HepG2 (cell line): ENCODE results near the gene ZNF625. TPM values are rescaled to one million over a fixed set of nuclear protein-coding genes. Genes with fewer than 3 reads are reported as not detected.

ENCODE experiments used
- ATAC-seq: fragments of 200-7000 bp; cut with Tn5 transposase; 3 replicates; pipeline ENCODE4 v1.9.1; 2020; ENCODE audit warnings: mild to moderate bottlenecking, moderate library complexity
- BruUV-seq: library from RNA; stranded (reverse); fragments of 400-500 nt; replicated peaks from 2 replicates; lab custom pipeline; 2021; lab: Mats Ljungman, UMichigan
- CTCF ChIA-PET: fragments of 300-600 bp; formaldehyde crosslinking; extraction: SDS; loops from one replicate; lab custom pipeline; 2021; ENCODE audit warnings: low total read pairs, inconsistent platforms, low intra/inter-chr PET ratio; lab: Yijun Ruan, JAX
- POLR2A ChIA-PET: fragments of 350-600 bp; sonication (Branson Sonifier 250); formaldehyde crosslinking; loops from one replicate; lab custom pipeline; 2020; ENCODE audit warnings: antibody characterized with exemption, inconsistent platforms; lab: Yijun Ruan, JAX
- DNase-seq: peaks from one replicate; pipeline ENCODE4 v3.0.0-alpha.2; 2015; ENCODE audit warnings: low spot score
- FAIRE-seq: peaks from 3 replicates; lab custom pipeline; 2011; peaks lifted over from hg19 to GRCh38; lab: Jason Lieb, UNC
- H2AFZ ChIP-seq: one replicate; pipeline ENCODE4 v1.6.1; 2011; ENCODE audit warnings: low read length, inconsistent platforms
- H3K27ac ChIP-seq: fragments of 300-600 bp; 3 replicates; pipeline ENCODE4 v1.8.0; 2011; ENCODE audit warnings: mixed run types, mild to moderate bottlenecking, mixed read lengths, low read length, inconsistent platforms; ENCODE audit not compliant: insufficient read depth; ENCODE audit errors: extremely low read length
- H3K27me3 ChIP-seq, 2 experiments: fragments of 200-600 bp in 1 of 2; 2 replicates in 1 of 2; 3 replicates in 1 of 2; pipeline versions ENCODE4 v1.6.0 to v1.8.0; 2011; ENCODE audit warnings: low read length in 2 of 2, mild to moderate bottlenecking in 2 of 2, moderate library complexity in 2 of 2, inconsistent platforms in 1 of 2; ENCODE audit not compliant: insufficient read depth in 2 of 2, control insufficient read depth in 1 of 2
- H3K36me3 ChIP-seq, 2 experiments: fragments of 200-600 bp in 1 of 2; replicated peaks in 1 of 2; 2 replicates in 1 of 2; 3 replicates in 1 of 2; pipeline versions ENCODE4 v1.5.1 to v1.8.0; 2011; ENCODE audit warnings: low read length in 2 of 2, inconsistent platforms in 1 of 2; ENCODE audit not compliant: insufficient read depth in 2 of 2, control insufficient read depth in 1 of 2
- H3K4me1 ChIP-seq: 2 replicates; pipeline ENCODE4 v1.5.1; 2012; ENCODE audit warnings: low read length, inconsistent platforms; ENCODE audit not compliant: insufficient read depth
- H3K4me2 ChIP-seq: 2 replicates; pipeline ENCODE4 v1.6.0; 2011; ENCODE audit warnings: low read depth, low read length, inconsistent platforms
- H3K4me3 ChIP-seq, 3 experiments: fragments of 200-600 bp in 1 of 3; sonication (generic), shearing (Covaris generic) in 1 of 3; replicated peaks in 1 of 3; 2 replicates each; pipeline ENCODE4 v1.5.1; 2011 to 2016; ENCODE audit warnings: low read length in 3 of 3, inconsistent platforms in 2 of 3, low read depth in 2 of 3, mild to moderate bottlenecking in 2 of 3, control low read depth in 1 of 3, mixed read lengths in 1 of 3; ENCODE audit not compliant: insufficient read depth in 1 of 3
- H3K79me2 ChIP-seq: one replicate; pipeline ENCODE4 v1.6.1; 2011; ENCODE audit warnings: low read length, inconsistent platforms; ENCODE audit not compliant: insufficient read depth
- H3K9ac ChIP-seq: 2 replicates; pipeline ENCODE4 v1.6.0; 2011; ENCODE audit warnings: mild to moderate bottlenecking, low read depth, low read length, inconsistent platforms; ENCODE audit not compliant: insufficient read depth
- H3K9me3 ChIP-seq: 2 replicates; pipeline ENCODE4 v1.5.1; 2012; ENCODE audit warnings: mild to moderate bottlenecking, low read length
- H4K20me1 ChIP-seq: 2 replicates; pipeline ENCODE4 v1.6.0; 2011; ENCODE audit warnings: inconsistent platforms, mild to moderate bottlenecking, low read length, moderate library complexity; ENCODE audit not compliant: insufficient read depth
- AGO2 ChIP-seq: fragments of 200-400 bp; formaldehyde crosslinking; optimal IDR thresholded peaks from 2 replicates; pipeline ENCODE3; 2017; ENCODE audit warnings: mild to moderate bottlenecking, low read depth, low read length, moderate library complexity
- BATF2 ChIP-seq: sonication (generic); formaldehyde crosslinking; IDR thresholded peaks from 2 replicates; pipeline ENCODE4 v1.8.0; 2022; ENCODE audit warnings: mild to moderate bottlenecking, missing genetic modification reagents, moderate library complexity
- HCFC1 ChIP-seq: fragments of 150-350 bp; IDR thresholded peaks from 2 replicates; pipeline ENCODE4 v1.6.1; 2014; ENCODE audit warnings: low read depth, low read length
- SMAD1 ChIP-seq: sonication (generic); formaldehyde crosslinking; IDR thresholded peaks from 2 replicates; pipeline ENCODE4 v1.4.0; 2020; ENCODE audit warnings: missing genetic modification reagents, low read depth, mild to moderate bottlenecking, borderline replicate concordance
- ZNF383 ChIP-seq: sonication (generic); formaldehyde crosslinking; IDR thresholded peaks from 2 replicates; pipeline ENCODE4 v1.4.0; 2020; ENCODE audit warnings: missing genetic modification reagents, mild to moderate bottlenecking, borderline replicate concordance
- WGBS: methylation state at CpG from one replicate; pipeline ENCODE4 v1.1.6; 2017; ENCODE audit warnings: low lambda C conversion rate; 5-methylcytosine and 5-hydroxymethylcytosine counted together
- in situ Hi-C: cut with HindIII; loops from 2 replicates; pipeline ENCODE4 v1.10.0; 2017; ENCODE audit warnings: low pct_unique_long_range_greater_than_20kb; ENCODE audit not compliant: extremely low pct_ligation_motif_present
- intact Hi-C: fragments of 100-400 bp; cut with micrococcal nuclease; formaldehyde crosslinking; loops from one replicate; pipeline ENCODE4 v1.10.0; 2022; ENCODE audit not compliant: unreplicated experiment
- polyA plus RNA-seq, 8 experiments: library from polyadenylated mRNA; depleted of rRNA in 3 of 8; stranded (reverse) in 7 of 8; unstranded in 1 of 8; fragments of >200 nt; fragmentation: Illumina TruSeq in 4 of 8; extraction: Trizol in 4 of 8; gene quantifications; 2 replicates each; pipeline versions ENCODE4 v1.2.1 to v1.2.3, GENCODE V29; 2011 to 2016; ENCODE audit warnings: low read depth in 4 of 8, missing spikeins in 1 of 8, mixed read lengths in 1 of 8; ENCODE audit not compliant: insufficient read depth in 1 of 8
- total RNA-seq, 5 experiments: library from RNA; depleted of rRNA; stranded (reverse); fragments of >200 nt; fragmentation: Illumina TruSeq; extraction: Trizol; gene quantifications; 2 replicates each; pipeline ENCODE4 v1.2.3, GENCODE V29; 2016; ENCODE audit warnings: low read depth in 1 of 5
- TF ChIP-seq, protein P1 (sequence below): IDR thresholded peaks from 2 replicates; pipeline ENCODE4 v1.6.1; 2016; ENCODE audit warnings: low read depth, control low read depth

Gene ZNF625
- total and polyA plus RNA-seq, 2 of the 13 experiments (the other 11 are each of a cell fraction or from before 2014, with no cell fraction given) = 1.7 to 12.2 TPM

- no peak for TF ChIP-seq SMAD1
- TF ChIP-seq ZNF383 (CRISPR knock-in tag) = no peak
- TF ChIP-seq, protein P1, sequence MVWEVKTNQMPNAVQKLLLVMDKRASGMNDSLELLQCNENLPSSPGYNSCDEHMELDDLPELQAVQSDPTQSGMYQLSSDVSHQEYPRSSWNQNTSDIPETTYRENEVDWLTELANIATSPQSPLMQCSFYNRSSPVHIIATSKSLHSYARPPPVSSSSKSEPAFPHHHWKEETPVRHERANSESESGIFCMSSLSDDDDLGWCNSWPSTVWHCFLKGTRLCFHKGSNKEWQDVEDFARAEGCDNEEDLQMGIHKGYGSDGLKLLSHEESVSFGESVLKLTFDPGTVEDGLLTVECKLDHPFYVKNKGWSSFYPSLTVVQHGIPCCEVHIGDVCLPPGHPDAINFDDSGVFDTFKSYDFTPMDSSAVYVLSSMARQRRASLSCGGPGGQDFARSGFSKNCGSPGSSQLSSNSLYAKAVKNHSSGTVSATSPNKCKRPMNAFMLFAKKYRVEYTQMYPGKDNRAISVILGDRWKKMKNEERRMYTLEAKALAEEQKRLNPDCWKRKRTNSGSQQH = no peak
Observed at GRCh38 chr19:12198136-12198535, 41.6 kb upstream of the ZNF625 start (continued).

DNA sequence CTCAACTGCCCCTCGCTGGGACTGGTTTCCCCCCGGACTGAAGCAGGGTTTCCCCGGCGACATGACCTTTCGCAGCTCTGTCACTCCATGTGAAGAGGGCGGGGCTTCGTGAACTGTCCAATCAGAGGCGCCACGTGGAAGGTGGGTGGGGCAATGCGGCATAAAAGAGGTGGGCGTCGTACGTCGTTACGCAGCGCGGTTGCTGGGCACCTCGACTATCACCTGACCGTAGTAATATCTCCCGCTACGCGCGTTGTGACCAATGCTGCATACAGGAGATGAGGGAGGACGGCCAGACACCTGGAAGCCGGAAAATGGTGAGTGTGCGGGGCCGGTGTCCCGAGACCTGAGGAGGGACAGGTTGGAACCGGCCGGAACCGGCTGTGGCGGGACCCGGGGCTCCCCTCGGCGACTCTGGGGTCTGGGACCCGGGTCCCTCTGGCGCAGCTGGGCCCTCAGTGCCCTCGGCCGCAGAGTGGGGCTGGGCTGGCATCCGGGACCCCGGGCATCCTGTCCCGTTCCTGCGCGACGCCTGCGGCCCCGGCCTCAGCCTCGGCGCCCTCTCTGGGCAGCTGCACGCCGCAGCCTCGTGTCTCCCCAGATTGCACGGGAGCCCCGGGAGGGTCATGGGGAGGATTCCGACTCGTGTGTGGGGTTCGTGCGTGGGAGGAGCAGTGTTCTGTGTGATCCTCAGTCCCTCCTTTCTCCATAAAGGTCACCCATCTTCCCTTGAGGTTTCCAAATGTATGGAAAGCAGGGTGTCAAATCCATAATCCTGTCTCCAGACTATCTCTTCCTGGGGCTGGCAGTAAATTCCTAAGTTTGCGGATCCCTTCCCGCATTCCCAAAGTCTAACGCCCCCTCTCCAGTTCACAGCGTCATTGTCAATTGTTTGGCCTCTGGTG, 38.5 kb upstream of the ZNF625 start:
- H3K9ac ChIP-seq = no peak overlapping the region
- no peaks in the 10 kb centered on the region for H3K27me3 ChIP-seq
- ATAC-seq (no peak), DNase-seq (no peak), FAIRE-seq (no peak)
- no peaks in the 10 kb centered on the region for H3K79me2 ChIP-seq
- H3K27ac ChIP-seq = no peak overlapping the region
- POLR2A ChIA-PET = no interaction called here
- H3K4me3 ChIP-seq = no peak overlapping the region
- TF ChIP-seq HCFC1 (no peak), BATF2 (CRISPR knock-in tag) (no peak), AGO2 (peak; percentile 70)
- H3K9me3 ChIP-seq = peaks cover 9% of the 10 kb centered on the region
- no peak overlapping the region for H2AFZ ChIP-seq
- WGBS = 97% methylated on average over 45 of the region's 62 CpGs
- H3K36me3 ChIP-seq = peaks cover 0 to 4% of the 10 kb centered on the region in 2 experiments; a peak in 2 of 5 replicates
- no TSS peak for BruUV-seq
- CTCF ChIA-PET = no interaction called here
- intact Hi-C loops = no loop called here
- H3K4me2 ChIP-seq = no peak overlapping the region
- in situ Hi-C loops = no loop called here
- no peaks in the 10 kb centered on the region for H3K4me1 ChIP-seq
- H4K20me1 ChIP-seq = no peaks in the 10 kb centered on the region
